GM13976 (cell line): ENCODE results near the gene LMO7.

ENCODE experiments used
- DNase-seq: peaks from one replicate; pipeline ENCODE4 v3.0.0; 2012; ENCODE audit warnings: low spot score
- in situ Hi-C: fragments of 300-500 bp; cut with MboI; formaldehyde crosslinking; loops from one replicate; pipeline ENCODE4 v1.12.0; 2022; ENCODE audit warnings: low sequenced_read_pairs, mixed read lengths, inconsistent platforms; ENCODE audit not compliant: unreplicated experiment
- TF ChIP-seq, protein P1 (sequence below): IDR thresholded peaks from 2 replicates; pipeline ENCODE4 v1.5.1; 2012; ENCODE audit warnings: borderline replicate concordance, mild to moderate bottlenecking; ENCODE audit not compliant: insufficient read depth; ENCODE audit errors: extremely low read depth, missing control alignments, control extremely low read depth

The LMO7 gene

DNA sequence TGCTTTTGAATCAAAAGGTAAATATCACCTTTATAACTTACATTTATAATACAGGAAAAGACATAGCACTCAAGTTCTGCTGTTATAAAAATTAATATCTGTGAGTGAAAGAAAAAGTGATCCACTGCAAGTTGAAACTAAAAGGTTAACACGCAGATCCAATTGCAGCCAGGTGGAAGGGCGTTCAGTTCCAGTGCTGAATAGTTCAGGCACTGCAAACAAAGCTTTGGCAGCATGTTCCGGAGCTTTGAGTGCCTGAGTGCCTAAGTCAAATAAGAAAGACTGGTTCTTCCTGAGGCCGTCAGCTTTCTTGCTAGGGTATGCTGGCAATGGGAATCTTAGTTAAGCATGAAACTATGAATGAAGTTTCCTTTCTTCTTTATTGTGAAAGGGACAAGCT, 200.3 kb downstream of the LMO7 start:
- in situ Hi-C loops, result no loop called here
- TF ChIP-seq, protein P1, sequence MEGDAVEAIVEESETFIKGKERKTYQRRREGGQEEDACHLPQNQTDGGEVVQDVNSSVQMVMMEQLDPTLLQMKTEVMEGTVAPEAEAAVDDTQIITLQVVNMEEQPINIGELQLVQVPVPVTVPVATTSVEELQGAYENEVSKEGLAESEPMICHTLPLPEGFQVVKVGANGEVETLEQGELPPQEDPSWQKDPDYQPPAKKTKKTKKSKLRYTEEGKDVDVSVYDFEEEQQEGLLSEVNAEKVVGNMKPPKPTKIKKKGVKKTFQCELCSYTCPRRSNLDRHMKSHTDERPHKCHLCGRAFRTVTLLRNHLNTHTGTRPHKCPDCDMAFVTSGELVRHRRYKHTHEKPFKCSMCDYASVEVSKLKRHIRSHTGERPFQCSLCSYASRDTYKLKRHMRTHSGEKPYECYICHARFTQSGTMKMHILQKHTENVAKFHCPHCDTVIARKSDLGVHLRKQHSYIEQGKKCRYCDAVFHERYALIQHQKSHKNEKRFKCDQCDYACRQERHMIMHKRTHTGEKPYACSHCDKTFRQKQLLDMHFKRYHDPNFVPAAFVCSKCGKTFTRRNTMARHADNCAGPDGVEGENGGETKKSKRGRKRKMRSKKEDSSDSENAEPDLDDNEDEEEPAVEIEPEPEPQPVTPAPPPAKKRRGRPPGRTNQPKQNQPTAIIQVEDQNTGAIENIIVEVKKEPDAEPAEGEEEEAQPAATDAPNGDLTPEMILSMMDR, result no peak
- no peak for DNase-seq

- DNase-seq, result no peak
- in situ Hi-C loops, result no loop called here
- TF ChIP-seq, protein P1, result no peak
Observed at GRCh38 chr13:75838366-75839005, 202.4 kb downstream of the LMO7 start.

DNA sequence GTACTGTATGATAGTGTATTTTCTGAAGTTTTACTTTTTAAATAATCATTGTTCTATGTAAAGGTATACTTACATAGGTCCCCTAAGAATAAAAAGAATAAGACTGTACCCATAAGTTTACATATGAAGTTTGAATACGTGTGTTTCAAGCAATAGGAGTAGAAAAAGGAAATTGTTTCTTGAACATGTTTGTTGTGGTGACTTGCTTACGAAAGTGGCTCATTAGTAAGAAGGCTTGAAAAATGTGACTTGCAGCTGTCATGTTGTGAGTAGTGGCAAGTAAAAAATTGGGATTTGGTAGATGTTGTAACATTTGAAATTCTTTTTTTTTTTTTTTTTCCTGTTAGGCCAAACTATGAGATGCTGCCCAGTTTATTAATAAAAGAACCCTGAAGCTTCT, 203.3 kb downstream of the LMO7 start:
- in situ Hi-C loops, result no loop called here
- TF ChIP-seq, protein P1, result no peak
- DNase-seq, result no peak

GRCh38 chr13:75841905-75842304, 205.8 kb downstream of the LMO7 start:
- TF ChIP-seq, protein P1, result no peak
- in situ Hi-C loops, result no loop called here
- no peak for DNase-seq

GRCh38 chr13:75843074-75843473, 206.9 kb downstream of the LMO7 start:
- in situ Hi-C loops, result no loop called here
- DNase-seq, result no peak
- TF ChIP-seq, protein P1, result no peak

GRCh38 chr13:75843991-75844390, 207.9 kb downstream of the LMO7 start:
- in situ Hi-C loops, result no loop called here
- TF ChIP-seq, protein P1, result no peak
- DNase-seq, result no peak
